Muscle layer of duodenum (tissue), 2 donors: ENCODE measurements around the gene LDB2.
"Not testable (repeated sequence)": the region's sequence is repeated elsewhere in the genome, so short reads cannot be mapped to it uniquely, and the experiment has no call there.

ENCODE experiments used
- H3K27ac ChIP-seq: one replicate; pipeline ENCODE4 v1.7.0; 2013; ENCODE audit warnings: mild to moderate bottlenecking, low read length
- H3K27me3 ChIP-seq: one replicate; pipeline ENCODE4 v1.7.0; 2013; ENCODE audit warnings: low read depth, mild to moderate bottlenecking, control low read depth, low read length
- H3K36me3 ChIP-seq, 2 donors: one replicate each; pipeline ENCODE4 v1.7.0; 2013; ENCODE audit warnings: low read length in 2 of 2, control low read depth in 1 of 2, mild to moderate bottlenecking in 1 of 2; ENCODE audit not compliant: insufficient read depth in 2 of 2, control insufficient read depth in 1 of 2
- H3K4me1 ChIP-seq, 2 donors: one replicate each; pipeline ENCODE4 v1.7.0; 2013; ENCODE audit warnings: low read length in 2 of 2, mild to moderate bottlenecking in 2 of 2, control low read depth in 1 of 2, moderate library complexity in 1 of 2; ENCODE audit not compliant: insufficient read depth in 2 of 2, control insufficient read depth in 1 of 2
- H3K4me3 ChIP-seq, 2 donors: one replicate each; pipeline ENCODE4 v1.7.0; 2013; ENCODE audit warnings: low read length in 2 of 2, low read depth in 1 of 2, mild to moderate bottlenecking in 1 of 2
- H3K9me3 ChIP-seq, 2 donors: one replicate each; pipeline ENCODE4 v1.7.0; 2013; ENCODE audit warnings: low read length in 2 of 2, control low read depth in 1 of 2, mild to moderate bottlenecking in 1 of 2; ENCODE audit not compliant: control insufficient read depth in 1 of 2
- donor health status: healthy.

LDB2 gene

GRCh38 chr4:16524406-16524805 lies 374.0 kb downstream of the LDB2 start:
- Histone ChIP-seq H3K4me1 (no peaks in the 10 kb centered on the region), H3K4me3 (no peak overlapping the region), H3K27me3 (no peaks in the 10 kb centered on the region), H3K36me3 (no peaks in the 10 kb centered on the region), H3K9me3 (no peaks in the 10 kb centered on the region), H3K27ac (no peak overlapping the region)

- not testable (repeated sequence) for H3K36me3 ChIP-seq, H3K4me3 ChIP-seq, H3K4me1 ChIP-seq, H3K27me3 ChIP-seq, H3K9me3 ChIP-seq, H3K27ac ChIP-seq
These were observed 374.9 kb downstream of the LDB2 start for GRCh38 chr4:16523526-16523925.

GRCh38 chr4:16521156-16521915 lies 377.1 kb downstream of the LDB2 start:
- Histone ChIP-seq H3K27me3 (no peaks in the 10 kb centered on the region), H3K27ac (no peak overlapping the region), H3K36me3 (no peaks in the 10 kb centered on the region), H3K9me3 (no peaks in the 10 kb centered on the region), H3K4me1 (no peaks in the 10 kb centered on the region), H3K4me3 (no peak overlapping the region)

DNA sequence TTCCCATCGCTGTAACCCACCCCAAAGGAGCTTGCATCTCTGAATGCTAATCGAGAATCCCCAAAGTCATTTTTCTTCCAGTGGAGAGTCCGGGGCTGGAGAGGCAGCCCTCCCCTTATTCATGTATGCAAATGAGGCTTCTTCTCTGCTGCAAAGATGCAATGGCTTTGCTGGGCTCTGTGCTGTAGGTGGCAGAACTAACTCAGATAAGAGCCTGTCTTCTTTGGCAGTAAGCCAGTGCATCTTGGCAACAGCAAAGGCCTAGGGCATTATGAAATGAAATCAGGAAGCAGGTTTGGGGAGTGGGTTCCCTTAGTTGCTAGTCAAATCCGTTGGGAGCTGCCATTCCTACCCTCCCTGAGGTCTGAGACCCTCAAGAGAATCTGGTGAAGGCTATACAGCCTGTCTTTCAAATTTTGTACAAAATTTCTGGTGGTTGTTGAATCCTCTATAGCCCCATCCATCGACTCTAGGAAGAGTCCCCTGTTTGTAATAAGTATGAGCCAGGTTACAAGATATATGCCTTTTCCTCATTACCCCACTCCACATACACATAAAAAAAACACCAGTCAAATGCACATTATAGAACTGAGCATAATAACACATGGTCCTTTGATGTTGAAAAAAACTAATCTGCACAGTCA lies 381.5 kb downstream of the LDB2 start:
- no peaks in the 10 kb centered on the region for H3K36me3 ChIP-seq
- no peaks in the 10 kb centered on the region for H3K9me3 ChIP-seq
- H3K4me3 ChIP-seq: no peak overlapping the region
- no peaks in the 10 kb centered on the region for H3K27me3 ChIP-seq
- H3K27ac ChIP-seq: no peak overlapping the region
- H3K4me1 ChIP-seq: no peaks in the 10 kb centered on the region

DNA sequence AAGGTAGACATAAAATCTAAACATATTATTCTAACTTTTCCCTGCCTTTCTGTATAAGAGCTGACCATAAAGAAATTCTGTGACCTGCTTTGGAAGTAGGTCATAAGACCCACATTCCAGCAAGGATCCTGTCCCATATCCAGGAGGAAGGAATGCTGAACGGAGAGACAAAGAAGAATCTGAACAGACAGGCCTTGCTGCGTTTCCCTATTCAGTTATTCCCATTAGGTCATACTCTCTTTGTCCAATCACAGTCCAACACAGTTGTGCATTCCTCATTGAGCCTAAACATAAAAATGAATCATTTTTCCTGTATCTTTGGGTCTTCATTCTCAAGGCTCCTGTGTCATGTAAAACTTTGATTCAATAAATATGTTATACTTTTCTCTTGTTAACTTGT lies 384.6 kb downstream of the LDB2 start:
- no peak overlapping the region for H3K27ac ChIP-seq
- H3K4me1 ChIP-seq: no peaks in the 10 kb centered on the region

DNA sequence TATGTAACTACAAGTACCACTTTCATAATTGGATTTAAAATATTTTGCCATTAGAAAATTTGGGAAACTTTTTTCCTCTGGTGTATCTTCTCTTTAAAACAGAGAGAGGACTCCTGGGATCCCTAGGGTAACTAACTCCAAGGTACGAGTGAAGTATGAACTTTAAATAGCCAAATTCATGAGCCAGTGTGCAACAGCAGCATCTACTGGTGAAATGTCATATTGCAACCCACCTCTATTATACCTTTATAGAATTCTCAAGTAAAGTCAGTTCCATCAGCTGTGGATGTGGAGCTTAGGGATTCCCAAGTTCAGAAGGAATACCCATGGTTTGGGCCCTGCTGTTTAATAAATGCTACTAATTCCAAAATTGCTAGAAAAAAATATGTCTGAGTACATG lies 389.5 kb downstream of the LDB2 start:
- H3K9me3 ChIP-seq: peaks cover 0 to 4% of the 10 kb centered on the region in 2 donors
- H3K4me1 ChIP-seq: no peaks in the 10 kb centered on the region
- no peak overlapping the region for H3K27ac ChIP-seq
- H3K4me3 ChIP-seq: no peak overlapping the region
- H3K36me3 ChIP-seq: peaks cover 0 to 11% of the 10 kb centered on the region in 2 donors
- H3K27me3 ChIP-seq: no peaks in the 10 kb centered on the region

More for the DNA sequence above, 384.6 kb downstream of the LDB2 start:
- H3K36me3 ChIP-seq: peaks cover 0 to 4% of the 10 kb centered on the region in 2 donors
- no peaks in the 10 kb centered on the region for H3K27me3 ChIP-seq
- no peak overlapping the region for H3K4me3 ChIP-seq
- peaks cover 0 to 4% of the 10 kb centered on the region in 2 donors for H3K9me3 ChIP-seq

- no peaks in the 10 kb centered on the region for H3K27me3 ChIP-seq
- peaks cover 0 to 27% of the 10 kb centered on the region in 2 donors for H3K36me3 ChIP-seq
- H3K9me3 ChIP-seq: peaks cover 0 to 12% of the 10 kb centered on the region in 2 donors
- no peak overlapping the region for H3K27ac ChIP-seq
- H3K4me1 ChIP-seq: no peaks in the 10 kb centered on the region
- no peak overlapping the region for H3K4me3 ChIP-seq
These were observed 392.7 kb downstream of the LDB2 start for GRCh38 chr4:16505726-16506125.

- Histone ChIP-seq H3K36me3 (peaks cover 0 to 28% of the 10 kb centered on the region in 2 donors), H3K27ac (no peak overlapping the region)
These were observed 393.2 kb downstream of the LDB2 start for GRCh38 chr4:16505267-16505666.

DNA sequence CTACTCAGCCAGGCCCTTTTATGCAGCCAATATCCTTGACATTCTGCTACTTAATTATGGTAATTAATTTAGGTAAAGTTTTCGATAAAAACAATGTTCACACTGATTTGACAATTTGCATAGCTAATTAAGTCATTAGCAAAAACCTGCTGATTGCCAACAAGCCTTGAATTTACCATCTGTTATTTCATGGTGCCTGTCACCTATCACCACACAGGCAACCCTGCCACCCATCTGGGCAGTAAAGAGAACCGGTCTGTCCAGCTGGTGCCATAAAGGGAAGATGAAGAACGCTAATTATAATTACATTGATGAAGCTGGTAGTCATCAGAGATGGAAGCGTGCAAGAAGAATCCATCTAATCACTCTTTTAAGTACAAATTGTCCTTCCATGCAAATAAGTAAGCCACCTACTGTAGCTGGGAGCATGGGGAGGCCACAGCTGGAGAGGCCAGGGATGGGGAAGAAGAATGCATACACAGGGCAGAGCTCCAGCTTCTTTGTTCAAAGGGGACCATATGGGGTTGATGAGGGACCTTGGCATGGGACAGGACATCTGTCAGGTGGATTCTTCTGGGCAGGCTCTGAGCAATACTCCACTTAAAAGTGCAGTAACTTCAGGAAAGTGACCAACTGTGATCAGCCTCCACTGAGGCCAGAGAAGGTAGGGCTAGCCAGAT lies 394.9 kb downstream of the LDB2 start:
- Histone ChIP-seq H3K4me3 (no peak overlapping the region), H3K27ac (no peak overlapping the region), H3K27me3 (no peaks in the 10 kb centered on the region), H3K36me3 (peaks cover 0 to 24% of the 10 kb centered on the region in 2 donors), H3K4me1 (no peaks in the 10 kb centered on the region), H3K9me3 (peaks cover 0 to 9% of the 10 kb centered on the region in 2 donors)

More at GRCh38 chr4:16505267-16505666, 393.2 kb downstream of the LDB2 start:
- H3K9me3 ChIP-seq: peaks cover 0 to 14% of the 10 kb centered on the region in 2 donors
- no peak overlapping the region for H3K4me3 ChIP-seq
- H3K27me3 ChIP-seq: no peaks in the 10 kb centered on the region
- H3K4me1 ChIP-seq: no peaks in the 10 kb centered on the region

GRCh38 chr4:16498978-16499377 lies 399.5 kb downstream of the LDB2 start:
- no peak overlapping the region for H3K27ac ChIP-seq
- H3K4me1 ChIP-seq: no peaks in the 10 kb centered on the region
- H3K4me3 ChIP-seq: no peak overlapping the region
- H3K9me3 ChIP-seq: peaks cover 0 to 9% of the 10 kb centered on the region in 2 donors
- no peaks in the 10 kb centered on the region for H3K27me3 ChIP-seq
- H3K36me3 ChIP-seq: peaks cover 0 to 17% of the 10 kb centered on the region in 2 donors

GRCh38 chr4:16496501-16496900 lies 401.9 kb downstream of the LDB2 start:
- Histone ChIP-seq H3K36me3 (peaks cover 0 to 9% of the 10 kb centered on the region in 2 donors), H3K4me3 (no peak overlapping the region), H3K4me1 (no peaks in the 10 kb centered on the region), H3K9me3 (peaks cover 0 to 9% of the 10 kb centered on the region in 2 donors), H3K27ac (no peak overlapping the region), H3K27me3 (no peaks in the 10 kb centered on the region)
